ENCODE measurements around the gene ARL8B.

The ARL8B gene

GRCh38 chr3:5187920-5188418 lies 65.9 kb downstream of the ARL8B start:
- DNase-seq, result peak; percentile 63 to 75

- peak; percentile 63 to 68 for DNase-seq
Observed at GRCh38 chr3:5188419-5189221, 66.5 kb downstream of the ARL8B start.

- no peak for DNase-seq
Observed at GRCh38 chr3:5190147-5190791, 68.2 kb downstream of the ARL8B start.

- no peak for DNase-seq
Observed at GRCh38 chr3:5191555-5192304, 69.6 kb downstream of the ARL8B start.

- DNase-seq, result peak in 1 of 2 donors; percentile 50
Observed at GRCh38 chr3:5192571-5193365, 70.7 kb downstream of the ARL8B start.

GRCh38 chr3:5194341-5194740 lies 72.2 kb downstream of the ARL8B start:
- no peak for DNase-seq

- peak; percentile 69 to 82 for DNase-seq
Observed at GRCh38 chr3:5194801-5195509, 72.9 kb downstream of the ARL8B start.

GRCh38 chr3:5195605-5196004 lies 73.5 kb downstream of the ARL8B start:
- peak; percentile 87 to 92 for DNase-seq

- no peak for DNase-seq
Observed at GRCh38 chr3:5197022-5197421, 74.9 kb downstream of the ARL8B start.

GRCh38 chr3:5197470-5198312 lies 75.6 kb downstream of the ARL8B start:
- DNase-seq, result peak; percentile 79 to 89

- no peak for DNase-seq
Observed at GRCh38 chr3:5198313-5198677, 76.2 kb downstream of the ARL8B start.

GRCh38 chr3:5198986-5199731 lies 77.1 kb downstream of the ARL8B start:
- DNase-seq, result peak; percentile 80 to 82

GRCh38 chr3:5201536-5201935 lies 79.4 kb downstream of the ARL8B start:
- no peak for DNase-seq

GRCh38 chr3:5202222-5202621 lies 80.1 kb downstream of the ARL8B start:
- DNase-seq, result no peak

GRCh38 chr3:5205165-5205941 lies 83.3 kb downstream of the ARL8B start:
- DNase-seq, result no peak

GRCh38 chr3:5210926-5211325 lies 88.8 kb downstream of the ARL8B start:
- no peak for DNase-seq

- no peak for DNase-seq
Observed at GRCh38 chr3:5212628-5213573, 90.8 kb downstream of the ARL8B start.

GRCh38 chr3:5213574-5213966 lies 91.5 kb downstream of the ARL8B start:
- DNase-seq, result no peak
